MM.1S (cell line): ENCODE data around the gene PHTF1.

Experiments used
- DNase-seq: peaks from one replicate; pipeline ENCODE4 v3.0.0-alpha.2; 2015
- H2AFZ ChIP-seq: fragments of 300-600 bp; sonication (generic); 2 replicates; pipeline ENCODE4 v1.6.0; 2016; ENCODE audit warnings: antibody characterized with exemption, low read length
- H3F3A ChIP-seq: fragments of 300-600 bp; sonication (generic); 2 replicates; pipeline ENCODE4 v1.6.1; 2016; ENCODE audit warnings: mild to moderate bottlenecking, antibody characterized with exemption, low read length, moderate library complexity, mixed read lengths; ENCODE audit not compliant: insufficient read depth
- H3K27ac ChIP-seq: fragments of 300-600 bp; sonication (generic); 2 replicates; pipeline ENCODE4 v1.5.1; 2016; ENCODE audit warnings: mild to moderate bottlenecking, low read length
- H3K27me3 ChIP-seq: fragments of 300-600 bp; sonication (generic); replicated peaks from 2 replicates; pipeline ENCODE4 v1.6.0; 2016; ENCODE audit warnings: low read length; ENCODE audit not compliant: insufficient read depth
- H3K36me3 ChIP-seq: fragments of 300-600 bp; sonication (generic); replicated peaks from 2 replicates; pipeline ENCODE4 v1.6.1; 2016; ENCODE audit warnings: mild to moderate bottlenecking, low read length, mixed read lengths; ENCODE audit not compliant: insufficient read depth
- H3K4me1 ChIP-seq: fragments of 300-600 bp; sonication (generic); 2 replicates; pipeline ENCODE4 v1.6.1; 2016; ENCODE audit warnings: low read length, mixed read lengths
- H3K4me2 ChIP-seq: fragments of 300-600 bp; sonication (generic); 2 replicates; pipeline ENCODE4 v1.6.0; 2016; ENCODE audit warnings: low read depth, low read length
- H3K4me3 ChIP-seq: fragments of 300-600 bp; sonication (generic); 2 replicates; pipeline ENCODE4 v1.5.1; 2016; ENCODE audit warnings: low read length, mixed read lengths
- H3K79me2 ChIP-seq: fragments of 300-600 bp; sonication (generic); 2 replicates; pipeline ENCODE4 v1.6.1; 2016; ENCODE audit warnings: mixed run types, low read length, mixed read lengths
- H3K9ac ChIP-seq: fragments of 300-600 bp; sonication (generic); 2 replicates; pipeline ENCODE4 v1.6.1; 2016; ENCODE audit warnings: low read length, mixed read lengths
- H3K9me2 ChIP-seq: fragments of 300-600 bp; sonication (generic); replicated peaks from 2 replicates; pipeline ENCODE4 v1.6.1; 2016; ENCODE audit warnings: mild to moderate bottlenecking, low read length, mixed read lengths; ENCODE audit not compliant: insufficient read depth
- H3K9me3 ChIP-seq: fragments of 300-600 bp; sonication (generic); replicated peaks from 2 replicates; pipeline ENCODE4 v1.6.1; 2016; ENCODE audit warnings: mild to moderate bottlenecking, low read length, mixed read lengths; ENCODE audit not compliant: insufficient read depth
- H4K20me1 ChIP-seq: fragments of 300-600 bp; sonication (generic); 2 replicates; pipeline ENCODE4 v1.6.1; 2016; ENCODE audit warnings: mild to moderate bottlenecking, low read length, moderate library complexity, mixed read lengths; ENCODE audit not compliant: insufficient read depth
- CTCF ChIP-seq: fragments of 300-600 bp; sonication (generic); IDR thresholded peaks from 2 replicates; pipeline ENCODE4 v1.5.1; 2016; ENCODE audit warnings: antibody characterized with exemption, low read length, mixed read lengths
- EZH2 ChIP-seq: fragments of 300-600 bp; sonication (generic); optimal IDR thresholded peaks from 2 replicates; pipeline ENCODE3; 2017; ENCODE audit warnings: low read depth, mild to moderate bottlenecking, antibody characterized with exemption, low read length, mixed read lengths
- EZH2phosphoT487 ChIP-seq: fragments of 300-600 bp; sonication (generic); IDR thresholded peaks from 2 replicates; pipeline ENCODE4 v1.6.1; 2018; ENCODE audit warnings: antibody characterized with exemption, low read length

The PHTF1 gene

GRCh38 chr1:113779542-113779941 lies 20.3 kb upstream of the PHTF1 start:
- H4K20me1 ChIP-seq = no peaks in the 10 kb centered on the region
- H3K4me2 ChIP-seq = no peak overlapping the region
- H3K4me1 ChIP-seq = peaks cover 44% of the 10 kb centered on the region
- no peaks in the 10 kb centered on the region for H3K27me3 ChIP-seq
- no peak overlapping the region for H3K9ac ChIP-seq
- H3F3A ChIP-seq = peaks cover 17% of the 10 kb centered on the region
- H3K9me2 ChIP-seq = no peaks in the 10 kb centered on the region
- no peaks in the 10 kb centered on the region; the same call in 1 of the 2 replicates for H3K36me3 ChIP-seq
- no peaks in the 10 kb centered on the region for H3K9me3 ChIP-seq
- TF ChIP-seq EZH2phosphoT487 = no peak
- TF ChIP-seq EZH2 = no peak
- no peak for TF ChIP-seq CTCF
- no peak for DNase-seq
- peaks cover 41% of the 10 kb centered on the region for H3K79me2 ChIP-seq
- H3K4me3 ChIP-seq = no peak overlapping the region
- H3K27ac ChIP-seq = no peak overlapping the region
- H2AFZ ChIP-seq = no peak overlapping the region

GRCh38 chr1:113777561-113777960 lies 18.3 kb upstream of the PHTF1 start:
- no peak overlapping the region for H3K9ac ChIP-seq
- peaks cover 26% of the 10 kb centered on the region for H3K4me1 ChIP-seq
- no peak for DNase-seq
- H4K20me1 ChIP-seq = no peaks in the 10 kb centered on the region
- H3K27me3 ChIP-seq = no peaks in the 10 kb centered on the region
- H3K4me2 ChIP-seq = no peak overlapping the region
- H3K4me3 ChIP-seq = no peak overlapping the region
- no peaks in the 10 kb centered on the region for H3K9me3 ChIP-seq
- TF ChIP-seq CTCF (no peak), EZH2phosphoT487 (no peak), EZH2 (no peak)
- H3K9me2 ChIP-seq = no peaks in the 10 kb centered on the region
- H2AFZ ChIP-seq = no peak overlapping the region
- no peaks in the 10 kb centered on the region for H3F3A ChIP-seq
- H3K79me2 ChIP-seq = peaks cover 37% of the 10 kb centered on the region
- no peak overlapping the region for H3K27ac ChIP-seq
- H3K36me3 ChIP-seq = no peaks in the 10 kb centered on the region; the same call in 1 of the 2 replicates

- no peaks in the 10 kb centered on the region for H3K27me3 ChIP-seq
- no peaks in the 10 kb centered on the region for H3K9me3 ChIP-seq
- no peak overlapping the region for H3K9ac ChIP-seq
- 0 out of 2 replicates have a peak, but pooled peaks cover 14% of the 10 kb centered on the region for H3K4me1 ChIP-seq
- H2AFZ ChIP-seq = no peak overlapping the region
- H3F3A ChIP-seq = no peaks in the 10 kb centered on the region
- no peak for TF ChIP-seq EZH2phosphoT487
- TF ChIP-seq CTCF = no peak
- TF ChIP-seq EZH2 = no peak
- no peak overlapping the region for H3K4me2 ChIP-seq
- H3K36me3 ChIP-seq = no peaks in the 10 kb centered on the region
- no peak overlapping the region for H3K4me3 ChIP-seq
- H4K20me1 ChIP-seq = no peaks in the 10 kb centered on the region
- H3K9me2 ChIP-seq = no peaks in the 10 kb centered on the region
- no peak for DNase-seq
- H3K27ac ChIP-seq = no peak overlapping the region
- no peaks in the 10 kb centered on the region for H3K79me2 ChIP-seq
Measured at GRCh38 chr1:113770031-113770430, 10.7 kb upstream of the PHTF1 start.
